Skeletal muscle satellite cell (primary cell): ENCODE results near the gene PRTFDC1.

ENCODE experiments used
- H3K27me3 ChIP-seq: 2 replicates; pipeline ENCODE4 v1.7.0; 2013; ENCODE audit warnings: low read length; ENCODE audit not compliant: control insufficient read depth, insufficient read depth
- H3K36me3 ChIP-seq: 2 replicates; pipeline ENCODE4 v1.7.0; 2013; ENCODE audit warnings: mild to moderate bottlenecking, control low read depth, low read length; ENCODE audit not compliant: insufficient read depth
- H3K4me1 ChIP-seq: 2 replicates; pipeline ENCODE4 v1.7.0; 2013; ENCODE audit warnings: low read length; ENCODE audit not compliant: control insufficient read depth, insufficient read depth
- H3K4me2 ChIP-seq: 2 replicates; pipeline ENCODE4 v1.7.0; 2013; ENCODE audit warnings: mild to moderate bottlenecking, low read length
- H3K4me3 ChIP-seq: 2 replicates; pipeline ENCODE4 v1.7.0; 2013; ENCODE audit warnings: low read length
- H3K9ac ChIP-seq: 2 replicates; pipeline ENCODE4 v1.7.0; 2013; ENCODE audit warnings: mild to moderate bottlenecking, low read depth, low read length, moderate library complexity
- H3K9me3 ChIP-seq: replicated peaks from 2 replicates; pipeline ENCODE4 v1.7.0; 2013; ENCODE audit warnings: mild to moderate bottlenecking, control low read depth, low read length

PRTFDC1 gene

DNA sequence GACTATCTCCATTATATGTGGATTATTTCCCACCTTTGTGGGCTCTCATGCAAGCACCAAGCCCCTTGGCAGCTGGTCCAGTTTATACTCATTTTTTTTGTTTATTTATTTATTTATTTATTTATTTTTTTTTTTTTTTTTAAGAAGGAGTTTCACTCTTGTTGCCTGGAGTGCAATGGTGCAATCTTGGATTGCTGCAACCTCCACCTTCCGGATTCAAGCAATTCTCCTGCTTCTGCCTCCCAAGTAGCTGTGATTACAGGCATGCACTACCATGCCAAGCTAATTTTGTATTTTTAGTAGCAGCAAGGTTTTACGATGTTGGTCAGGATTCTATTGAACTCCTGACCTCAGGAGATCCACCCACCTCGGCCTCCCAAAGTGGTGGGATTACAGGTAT lies 2.8 kb downstream of the PRTFDC1 start:
- Histone ChIP-seq H3K9me3 (no peaks in the 10 kb centered on the region), H3K4me1 (peaks cover 44% of the 10 kb centered on the region)

DNA sequence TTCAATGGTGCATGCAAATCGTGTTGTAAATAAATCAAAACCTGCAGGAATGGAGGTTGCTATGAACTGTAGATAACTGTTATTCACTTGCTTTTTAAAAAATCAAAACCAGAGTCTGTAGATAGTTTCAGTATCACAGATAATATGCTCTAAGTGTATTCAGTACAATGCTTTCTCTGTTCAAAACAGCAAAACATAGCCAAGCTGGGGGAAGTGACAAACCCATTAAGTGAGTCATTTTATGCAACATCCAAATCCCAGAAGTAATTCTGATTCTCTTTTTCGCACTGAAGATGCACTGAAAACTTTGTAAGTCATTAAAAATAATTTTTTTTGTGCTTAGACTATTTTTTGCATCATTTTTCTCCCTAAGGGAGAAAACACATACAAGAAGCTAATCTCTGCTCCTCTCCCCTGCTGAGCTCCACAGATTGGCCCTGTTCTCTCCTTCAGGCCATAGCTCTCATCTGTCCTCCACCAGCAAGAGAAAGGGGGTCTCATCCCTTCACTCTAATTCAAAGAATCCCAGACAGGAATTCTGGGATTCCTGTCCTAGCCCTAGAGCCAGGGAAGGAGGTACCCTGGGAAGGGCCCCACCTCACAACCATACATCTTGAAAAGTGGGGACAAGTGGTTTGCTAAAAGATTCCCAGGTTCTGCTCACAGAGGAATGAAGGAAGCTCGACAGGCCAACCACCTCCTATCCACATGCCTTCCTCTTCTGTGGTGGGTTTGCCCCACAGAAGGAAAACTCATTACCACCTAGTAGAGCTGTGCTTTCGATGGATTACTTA lies 4.9 kb downstream of the PRTFDC1 start:
- no peak overlapping the region for H3K4me3 ChIP-seq
- H3K36me3 ChIP-seq: no peaks in the 10 kb centered on the region
- H3K27me3 ChIP-seq: no peaks in the 10 kb centered on the region
- H3K9me3 ChIP-seq: no peaks in the 10 kb centered on the region
- H3K4me1 ChIP-seq: peaks cover 31% of the 10 kb centered on the region
- H3K9ac ChIP-seq: no peak overlapping the region
- H3K4me2 ChIP-seq: no peak overlapping the region

More for the DNA sequence above, 2.8 kb downstream of the PRTFDC1 start:
- Histone ChIP-seq H3K4me3 (no peak overlapping the region), H3K36me3 (no peaks in the 10 kb centered on the region), H3K27me3 (no peaks in the 10 kb centered on the region), H3K4me2 (no peak overlapping the region), H3K9ac (no peak overlapping the region)

DNA sequence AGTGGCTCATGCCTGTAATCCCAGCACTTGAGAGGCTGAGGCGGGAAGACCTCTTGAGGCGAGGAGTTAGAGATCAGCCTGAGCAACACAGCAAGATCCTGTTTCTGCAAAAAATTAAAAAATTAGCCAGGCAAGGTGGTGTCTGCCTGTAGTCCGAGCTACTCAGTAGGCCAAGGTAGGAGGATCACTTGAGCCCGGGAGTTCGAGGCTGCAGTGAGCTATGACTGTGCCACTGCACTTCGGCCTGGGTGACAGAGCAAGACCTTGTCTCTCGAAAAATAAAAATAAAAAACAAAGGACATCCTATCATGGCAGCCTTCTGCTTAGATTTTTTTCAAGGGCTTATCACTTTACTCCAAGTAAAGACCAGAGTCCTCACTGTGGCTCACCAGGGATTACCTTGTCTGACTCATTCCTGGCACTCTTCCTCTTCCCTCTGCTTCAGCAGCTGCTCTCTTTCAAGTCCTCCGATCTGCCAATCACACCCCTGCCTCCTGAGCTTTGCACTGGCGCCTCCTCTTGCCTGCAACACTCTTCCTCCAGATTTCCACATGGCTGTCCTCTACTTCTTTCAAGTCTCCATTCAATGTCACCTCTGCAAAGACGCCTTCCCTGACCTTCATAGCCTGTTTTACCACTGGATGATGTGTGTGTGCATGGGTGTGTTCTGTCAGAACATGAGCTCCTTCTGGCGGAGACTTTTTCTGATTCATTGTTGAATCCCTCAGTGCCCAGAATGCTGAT lies 7.7 kb downstream of the PRTFDC1 start:
- H3K36me3 ChIP-seq: no peaks in the 10 kb centered on the region
- no peak overlapping the region for H3K4me2 ChIP-seq
- no peaks in the 10 kb centered on the region for H3K27me3 ChIP-seq
- H3K9me3 ChIP-seq: no peaks in the 10 kb centered on the region
- no peak overlapping the region for H3K4me3 ChIP-seq
- H3K9ac ChIP-seq: no peak overlapping the region
- peaks cover 19% of the 10 kb centered on the region for H3K4me1 ChIP-seq

DNA sequence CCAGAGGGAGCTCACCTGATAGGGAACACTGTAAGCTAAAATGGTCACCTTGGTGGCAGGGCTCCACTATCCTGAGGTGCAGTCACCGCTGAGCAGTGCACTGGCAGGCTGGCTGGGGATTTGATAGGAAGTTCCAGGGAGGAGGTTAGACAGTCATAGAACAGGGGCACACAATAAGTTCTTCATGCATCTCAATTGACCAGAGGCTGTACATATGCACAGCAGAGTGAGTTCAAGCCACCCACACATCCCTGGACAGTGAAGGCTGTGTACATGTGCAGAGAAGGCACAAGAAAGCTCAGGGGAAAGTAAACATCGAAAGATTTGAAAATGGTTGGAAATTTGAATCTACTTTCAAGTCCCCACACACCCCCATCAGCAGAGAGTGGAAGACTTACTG lies 13.9 kb downstream of the PRTFDC1 start:
- Histone ChIP-seq H3K36me3 (no peaks in the 10 kb centered on the region), H3K4me3 (no peak overlapping the region), H3K27me3 (no peaks in the 10 kb centered on the region), H3K9ac (no peak overlapping the region), H3K4me1 (peaks cover 6% of the 10 kb centered on the region), H3K4me2 (no peak overlapping the region), H3K9me3 (no peaks in the 10 kb centered on the region)

DNA sequence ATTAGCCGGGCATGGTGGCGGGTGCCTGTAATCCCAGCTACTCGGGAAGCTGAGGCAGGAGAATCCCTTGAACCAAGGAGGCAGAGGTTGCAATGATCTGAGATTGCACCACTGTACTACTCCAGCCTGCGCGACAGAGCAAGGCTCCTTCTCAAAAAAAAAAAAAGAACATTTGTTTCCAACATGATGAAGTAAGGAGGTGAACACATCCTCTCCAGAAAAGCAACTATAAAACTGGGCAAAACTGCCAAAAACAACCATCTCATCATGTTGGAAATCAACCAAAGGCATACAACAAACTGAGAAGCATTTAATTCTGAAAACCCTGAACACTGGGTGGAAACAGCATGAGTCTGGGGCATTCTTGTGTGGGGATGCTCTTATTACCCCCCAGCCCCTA lies 14.3 kb downstream of the PRTFDC1 start:
- H3K9me3 ChIP-seq: no peaks in the 10 kb centered on the region
- no peak overlapping the region for H3K9ac ChIP-seq
- H3K4me2 ChIP-seq: no peak overlapping the region
- H3K4me3 ChIP-seq: no peak overlapping the region
- no peaks in the 10 kb centered on the region for H3K27me3 ChIP-seq
- peaks cover 6% of the 10 kb centered on the region for H3K4me1 ChIP-seq
- H3K36me3 ChIP-seq: no peaks in the 10 kb centered on the region

DNA sequence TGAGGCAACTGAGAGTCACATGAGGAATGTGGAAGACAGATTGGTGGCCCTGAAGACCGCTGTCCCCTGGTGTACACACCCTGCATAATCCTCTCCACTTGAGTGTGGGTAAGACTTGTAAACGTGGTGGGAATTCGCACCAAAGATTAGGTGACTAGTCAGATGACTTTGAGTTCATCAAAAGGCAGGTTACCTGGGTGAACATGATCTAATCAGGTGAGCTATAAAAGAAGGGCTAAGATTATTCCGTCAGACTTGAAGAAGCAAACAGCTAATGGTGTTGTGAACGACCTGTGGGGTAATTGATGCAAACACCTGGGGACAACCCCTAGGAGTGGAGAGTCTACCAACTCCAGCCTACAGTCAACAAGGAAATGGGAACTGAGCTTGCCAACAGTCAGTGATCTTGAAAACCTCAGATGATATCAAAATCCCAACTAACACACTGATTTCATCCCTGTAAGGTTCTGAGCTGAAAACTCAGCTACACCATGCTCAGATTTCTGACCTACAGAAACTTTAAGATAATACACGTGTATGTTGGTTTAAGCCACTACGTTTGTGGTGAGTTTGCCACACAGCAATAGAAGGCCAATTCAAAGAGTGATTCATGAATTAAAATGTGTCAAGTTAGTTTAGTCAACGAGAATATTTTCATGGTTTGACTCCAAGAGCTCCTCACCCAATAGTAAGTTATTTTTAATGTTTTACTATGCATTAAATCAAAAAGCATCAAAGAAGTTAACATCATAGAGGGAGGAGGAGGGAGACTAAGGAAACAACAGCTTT lies 16.7 kb downstream of the PRTFDC1 start:
- Histone ChIP-seq H3K4me3 (no peak overlapping the region), H3K9ac (no peak overlapping the region), H3K27me3 (no peaks in the 10 kb centered on the region), H3K9me3 (no peaks in the 10 kb centered on the region), H3K36me3 (no peaks in the 10 kb centered on the region), H3K4me2 (no peak overlapping the region), H3K4me1 (peaks cover 6% of the 10 kb centered on the region)

DNA sequence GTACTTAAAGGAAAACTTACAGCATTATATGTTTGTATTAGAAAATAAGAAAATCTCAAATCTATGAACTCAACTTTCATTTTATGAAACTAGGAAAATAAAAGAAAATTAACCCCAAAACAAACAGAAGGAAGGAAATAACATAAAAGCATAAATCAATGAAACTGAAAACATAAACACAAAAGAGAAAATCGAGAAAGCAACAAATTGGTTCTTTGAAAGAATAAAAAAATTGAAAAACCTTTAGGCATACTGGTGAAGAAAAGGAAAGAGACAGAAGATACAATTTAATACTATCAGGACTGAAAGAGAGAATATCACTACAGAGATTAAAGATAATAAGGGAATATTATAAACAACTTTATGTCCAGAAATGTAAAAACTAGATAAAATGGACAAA lies 21.2 kb downstream of the PRTFDC1 start:
- Histone ChIP-seq H3K4me1 (peaks cover 19% of the 10 kb centered on the region), H3K27me3 (no peaks in the 10 kb centered on the region), H3K4me3 (no peak overlapping the region), H3K4me2 (no peak overlapping the region), H3K9me3 (no peaks in the 10 kb centered on the region), H3K36me3 (no peaks in the 10 kb centered on the region), H3K9ac (no peak overlapping the region)

DNA sequence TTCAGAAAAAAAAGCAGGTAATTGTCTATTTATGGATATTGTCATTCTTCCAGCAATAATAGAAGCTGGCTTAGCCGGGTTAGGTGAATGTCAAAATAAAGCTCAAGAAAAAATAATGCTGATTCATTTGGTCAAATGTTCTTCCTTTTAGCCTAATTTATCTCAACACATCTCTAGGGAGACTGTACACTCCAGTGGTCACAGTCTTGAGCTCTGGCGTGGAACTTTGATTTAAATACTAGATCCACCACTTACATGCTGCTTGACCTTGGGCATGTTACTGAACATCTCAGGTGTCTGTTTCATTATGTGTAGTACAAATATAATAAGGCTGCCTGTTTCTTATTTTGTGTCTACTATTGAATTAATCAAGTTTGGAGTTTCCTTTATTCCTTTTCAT lies 22.0 kb downstream of the PRTFDC1 start:
- Histone ChIP-seq H3K9ac (no peak overlapping the region), H3K27me3 (no peaks in the 10 kb centered on the region), H3K9me3 (no peaks in the 10 kb centered on the region), H3K4me1 (peaks cover 19% of the 10 kb centered on the region), H3K4me3 (no peak overlapping the region), H3K36me3 (no peaks in the 10 kb centered on the region), H3K4me2 (no peak overlapping the region)

DNA sequence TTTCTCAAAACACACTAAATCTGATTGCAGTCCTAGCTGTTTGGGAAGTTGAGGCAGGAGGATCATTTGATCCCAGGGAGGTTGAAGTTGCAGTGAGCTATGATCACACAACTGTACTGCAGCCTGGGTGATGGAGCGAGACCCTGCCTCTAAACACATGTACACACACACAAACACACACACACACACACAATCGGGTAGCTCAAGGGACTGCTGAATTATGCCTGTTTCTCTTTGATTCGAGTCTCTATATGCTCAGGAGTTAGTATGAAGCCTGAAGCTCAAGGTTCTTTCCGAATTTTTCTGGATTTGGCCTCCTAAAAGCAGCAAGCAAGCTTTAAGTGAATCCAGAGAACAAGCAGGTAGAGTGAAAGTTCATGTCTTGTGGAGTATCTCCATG lies 22.5 kb downstream of the PRTFDC1 start:
- H3K9ac ChIP-seq: peak overlapping the region; percentile 12
- no peaks in the 10 kb centered on the region for H3K9me3 ChIP-seq
- H3K27me3 ChIP-seq: no peaks in the 10 kb centered on the region
- peak overlapping the region; percentile 7 for H3K4me2 ChIP-seq
- no peaks in the 10 kb centered on the region for H3K36me3 ChIP-seq
- no peak overlapping the region for H3K4me3 ChIP-seq
- peaks cover 19% of the 10 kb centered on the region for H3K4me1 ChIP-seq

DNA sequence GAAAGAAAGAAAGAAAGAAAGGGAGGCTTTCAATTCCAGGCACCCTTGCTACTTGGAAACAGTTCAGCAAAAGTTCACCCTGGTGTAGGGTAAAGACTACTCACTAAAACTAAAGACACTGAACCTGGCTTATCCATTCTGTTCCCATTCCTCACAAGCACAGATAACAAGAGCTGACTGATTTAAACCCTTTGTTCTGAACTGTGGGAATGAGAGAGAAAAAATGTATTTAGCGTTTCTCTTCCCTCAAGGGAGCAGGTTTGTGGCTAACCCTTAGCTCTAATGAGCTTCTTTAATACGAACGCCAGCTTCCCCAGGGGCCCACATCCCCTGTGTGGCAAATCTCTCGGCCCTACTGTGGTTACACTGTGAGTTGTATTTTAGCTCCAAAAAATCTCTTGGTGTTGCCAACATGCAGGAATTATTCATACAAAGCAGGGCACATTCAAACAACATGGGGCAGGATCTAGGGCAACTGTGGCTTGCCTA lies 23.3 kb downstream of the PRTFDC1 start:
- peak overlapping the region; percentile 20 for H3K9ac ChIP-seq
- no peak overlapping the region for H3K4me3 ChIP-seq
- no peaks in the 10 kb centered on the region for H3K27me3 ChIP-seq
- H3K4me1 ChIP-seq: peaks cover 19% of the 10 kb centered on the region
- no peaks in the 10 kb centered on the region for H3K36me3 ChIP-seq
- H3K9me3 ChIP-seq: no peaks in the 10 kb centered on the region
- peak overlapping the region; percentile 7 for H3K4me2 ChIP-seq

DNA sequence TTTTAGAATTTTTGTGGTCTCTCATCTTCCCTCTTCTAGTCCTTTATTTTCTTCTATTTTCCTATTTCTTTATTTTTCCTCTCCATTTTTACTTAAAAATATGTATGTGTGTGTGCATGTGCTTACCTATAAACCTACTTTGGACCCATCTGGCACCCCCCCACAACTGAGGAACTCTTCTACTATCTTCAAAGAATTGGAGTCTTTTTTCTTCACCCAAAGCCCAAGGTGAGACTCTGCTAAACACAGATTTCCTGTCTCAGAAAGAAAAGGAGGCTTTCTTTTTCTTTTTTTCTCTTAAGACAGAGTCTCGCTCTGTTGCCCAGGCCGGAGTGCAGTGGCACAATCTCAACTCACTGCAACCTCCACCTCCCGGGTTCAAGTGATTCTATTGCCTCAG lies 24.2 kb downstream of the PRTFDC1 start:
- peaks cover 19% of the 10 kb centered on the region for H3K4me1 ChIP-seq
- no peak overlapping the region for H3K9ac ChIP-seq
- no peaks in the 10 kb centered on the region for H3K27me3 ChIP-seq
- no peak overlapping the region for H3K4me3 ChIP-seq
- no peaks in the 10 kb centered on the region for H3K36me3 ChIP-seq
- H3K4me2 ChIP-seq: no peak overlapping the region
- no peaks in the 10 kb centered on the region for H3K9me3 ChIP-seq
